GM23248 (cell line): Measurements from ENCODE around the gene CYP2A6.

Source experiments
- EZH2 ChIP-seq: fragments of 200-600 bp; sonication (generic); IDR thresholded peaks from 2 replicates; pipeline ENCODE4 v1.6.1; 2018; ENCODE audit warnings: antibody characterized with exemption, mild to moderate bottlenecking; ENCODE audit not compliant: insufficient read depth, poor library complexity, severe bottlenecking
- EZH2phosphoT487 ChIP-seq: fragments of 200-600 bp; sonication (generic); IDR thresholded peaks from 2 replicates; pipeline ENCODE4 v1.6.1; 2018; ENCODE audit warnings: antibody characterized with exemption, moderate library complexity, mild to moderate bottlenecking, low read depth; ENCODE audit not compliant: insufficient read depth

DNA sequence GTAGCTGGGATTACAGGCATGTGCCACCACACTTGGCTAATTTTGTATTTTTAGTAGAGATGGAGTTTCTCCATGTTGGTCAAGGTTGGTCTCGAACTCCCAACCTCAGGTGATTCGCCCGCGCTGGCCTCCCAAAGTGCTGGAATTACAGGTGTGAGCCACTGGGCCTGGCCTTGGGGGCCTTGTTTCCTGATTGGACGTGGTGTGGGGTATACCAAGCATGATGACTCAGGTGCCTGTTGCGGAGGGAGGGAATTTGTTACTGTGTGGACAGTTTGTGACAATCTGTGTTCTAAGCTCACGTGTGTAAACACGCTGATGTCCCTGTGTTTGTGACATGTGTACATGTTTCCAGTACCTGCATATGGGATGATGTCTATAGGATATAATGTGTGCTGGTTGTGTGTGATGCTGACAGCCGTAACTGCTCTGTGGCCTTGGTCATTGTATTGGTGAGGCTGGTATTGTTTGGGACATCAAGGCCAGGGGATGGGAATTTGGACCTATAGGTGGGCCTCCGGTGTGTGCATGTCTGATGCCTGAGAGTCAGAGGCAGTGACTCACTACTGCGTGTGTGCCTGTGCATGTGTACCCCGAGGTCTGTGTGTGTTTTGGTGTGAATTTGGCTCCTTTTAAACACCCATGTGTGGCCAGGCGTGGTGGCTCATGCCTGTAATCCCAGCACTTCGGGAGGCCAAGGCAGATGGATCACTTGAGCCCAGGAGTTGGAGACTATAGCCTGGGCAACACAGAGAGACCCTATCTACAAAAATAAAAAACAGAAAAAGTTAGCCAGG is 52.9 kb downstream of the CYP2A6 start:
- TF ChIP-seq EZH2phosphoT487, result no peak
- TF ChIP-seq EZH2, result no peak
